HCT116 (cell line): Measurements from ENCODE around the gene HERC2. TPM values are rescaled to one million over a fixed set of nuclear protein-coding genes. Genes with fewer than 3 reads are reported as not detected.

Source experiments
- ATAC-seq: fragments of 200-7000 bp; cut with Tn5 transposase; 2 replicates; pipeline ENCODE4 v1.9.1; 2020; ENCODE audit warnings: mild to moderate bottlenecking, moderate library complexity
- BruUV-seq: library from RNA; stranded (reverse); fragments of 400-500 nt; replicated peaks from 2 replicates; lab custom pipeline; 2021; lab: Mats Ljungman, UMichigan
- CTCF ChIA-PET: fragments of 300-600 bp; sonication (Branson Sonifier 250); formaldehyde crosslinking; loops from one replicate; lab custom pipeline; 2021; ENCODE audit warnings: antibody characterized with exemption; lab: Charles Lee
- POLR2A ChIA-PET: fragments of 300-600, 350-600 bp; sonication (Branson Sonifier 250); formaldehyde crosslinking; loops from one replicate; lab custom pipeline; 2021; ENCODE audit warnings: antibody characterized with exemption; lab: Charles Lee
- RAD21 ChIA-PET, 2 experiments: fragments of 300-600 bp; sonication (Branson Sonifier 250); formaldehyde crosslinking; loops; one replicate each; lab custom pipeline; 2023; ENCODE audit warnings: low total read pairs in 2 of 2; ENCODE audit not compliant: uncharacterized antibody in 2 of 2, unreplicated experiment in 2 of 2, low non-redundant PET in 1 of 2; lab: Charles Lee
- DNase-seq: peaks from one replicate; pipeline ENCODE4 v3.0.0-alpha.2; 2010; ENCODE audit warnings: low read depth, low spot score
- H2AFZ ChIP-seq: fragments of 200-600 bp; shearing (Covaris generic), sonication (generic); 2 replicates; pipeline ENCODE4 v1.6.1; 2017; ENCODE audit warnings: low read depth, mixed run types, mixed read lengths, antibody characterized with exemption, low read length; ENCODE audit not compliant: poor library complexity, severe bottlenecking
- H3K27ac ChIP-seq: 2 replicates; pipeline ENCODE4 v1.5.1; 2012; ENCODE audit warnings: low read depth, low read length
- H3K27me3 ChIP-seq: fragments of 200-600 bp; sonication (generic); 2 replicates; pipeline ENCODE4 v1.6.1; 2016; ENCODE audit warnings: mixed run types, low read length, mixed read lengths; ENCODE audit not compliant: insufficient read depth
- H3K36me3 ChIP-seq, 2 experiments: fragments of 200-500 bp in 1 of 2; fragments of 200-600 bp in 1 of 2; sonication (Bioruptor generic) in 1 of 2; sonication (generic) in 1 of 2; 2 replicates each; pipeline versions ENCODE4 v1.5.1 to v1.6.1; 2014 to 2016; ENCODE audit warnings: low read length in 2 of 2, inconsistent platforms in 1 of 2, mixed read lengths in 1 of 2, mixed run types in 1 of 2; ENCODE audit not compliant: insufficient read depth in 2 of 2, control insufficient read depth in 1 of 2
- H3K4me1 ChIP-seq, 2 experiments: fragments of 200-600 bp in 1 of 2; sonication (generic) in 1 of 2; 2 replicates each; pipeline versions ENCODE4 v1.5.1 to v1.6.1; 2012 to 2017; ENCODE audit warnings: low read length in 2 of 2, inconsistent platforms in 1 of 2, mild to moderate bottlenecking in 1 of 2, mixed read lengths in 1 of 2, mixed run types in 1 of 2, moderate library complexity in 1 of 2; ENCODE audit not compliant: insufficient read depth in 2 of 2, control insufficient read depth in 1 of 2
- H3K4me2 ChIP-seq: fragments of 200-600 bp; sonication (generic); 2 replicates; pipeline ENCODE4 v1.6.1; 2017; ENCODE audit warnings: mixed run types, low read length, mixed read lengths
- H3K4me3 ChIP-seq, 2 experiments: fragments of 200-600 bp in 1 of 2; sonication (generic) in 1 of 2; replicated peaks in 1 of 2; 2 replicates each; pipeline ENCODE4 v1.5.1; 2011 to 2016; ENCODE audit warnings: low read length in 2 of 2, control low read depth in 1 of 2, low read depth in 1 of 2, mild to moderate bottlenecking in 1 of 2, mixed read lengths in 1 of 2, mixed run types in 1 of 2
- H3K79me2 ChIP-seq: fragments of 200-600 bp; sonication (generic); 2 replicates; pipeline ENCODE4 v1.6.1; 2017; ENCODE audit warnings: mild to moderate bottlenecking, mixed run types, low read length, moderate library complexity, mixed read lengths; ENCODE audit not compliant: insufficient read depth
- H3K9ac ChIP-seq: fragments of 200-600 bp; sonication (generic); 2 replicates; pipeline ENCODE4 v1.6.1; 2016; ENCODE audit warnings: low read length, mixed read lengths
- H3K9me2 ChIP-seq: fragments of 200-600 bp; sonication (generic), shearing (Covaris generic); 2 replicates; pipeline ENCODE4 v1.6.1; 2017; ENCODE audit warnings: mixed run types, mild to moderate bottlenecking, moderate library complexity; ENCODE audit not compliant: insufficient read depth
- H3K9me3 ChIP-seq, 2 experiments: fragments of 200-500 bp in 1 of 2; fragments of 200-600 bp in 1 of 2; sonication (Bioruptor generic) in 1 of 2; sonication (generic) in 1 of 2; 2 replicates each; pipeline ENCODE4 v1.6.1; 2014 to 2017; ENCODE audit warnings: low read length in 2 of 2, mixed read lengths in 2 of 2, inconsistent platforms in 1 of 2, low read depth in 1 of 2, mild to moderate bottlenecking in 1 of 2, mixed run types in 1 of 2, moderate library complexity in 1 of 2; ENCODE audit not compliant: control insufficient read depth in 1 of 2, insufficient read depth in 1 of 2
- H4K20me1 ChIP-seq: fragments of 200-600 bp; sonication (generic), shearing (Covaris generic); 2 replicates; pipeline ENCODE4 v1.6.1; 2017; ENCODE audit warnings: mixed run types, mild to moderate bottlenecking, moderate library complexity; ENCODE audit not compliant: insufficient read depth
- EGR1 ChIP-seq: IDR thresholded peaks from 2 replicates; pipeline ENCODE4 v1.6.1; 2012; ENCODE audit warnings: low read depth
- EZH2phosphoT487 ChIP-seq: fragments of 200-600 bp; IDR thresholded peaks from 2 replicates; pipeline ENCODE4 v1.6.1; 2018; ENCODE audit warnings: antibody characterized with exemption, borderline replicate concordance
- FOSL1 ChIP-seq: IDR thresholded peaks from 2 replicates; pipeline ENCODE4 v1.6.1; 2012; ENCODE audit warnings: low read depth
- JUND ChIP-seq: IDR thresholded peaks from 2 replicates; pipeline ENCODE4 v1.6.1; 2012
- MAX ChIP-seq: IDR thresholded peaks from 2 replicates; pipeline ENCODE4 v1.6.1; 2012
- POLR2AphosphoS5 ChIP-seq: IDR thresholded peaks from 2 replicates; pipeline ENCODE4 v1.6.1; 2011; ENCODE audit warnings: mild to moderate bottlenecking, low read depth, low read length, moderate library complexity
- REST ChIP-seq: IDR thresholded peaks from 2 replicates; pipeline ENCODE4 v1.6.1; 2012; ENCODE audit warnings: low read depth
- SP1 ChIP-seq: IDR thresholded peaks from 2 replicates; pipeline ENCODE4 v1.6.1; 2012; ENCODE audit warnings: low read depth
- SRF ChIP-seq: IDR thresholded peaks from 2 replicates; pipeline ENCODE4 v1.6.1; 2012; ENCODE audit warnings: low read depth
- intact Hi-C: fragments of 100-400 bp; cut with micrococcal nuclease; formaldehyde crosslinking; loops from 2 replicates; pipeline ENCODE4 v1.10.0; 2022
- total RNA-seq: library from RNA; stranded (reverse); gene quantifications from one replicate; pipeline ENCODE4 v1.2.1, GENCODE V29; 2021; ENCODE audit not compliant: unreplicated experiment

The HERC2 gene
- total RNA-seq, 1 experiment from 2014 or later = 55.5 TPM

- ChIA-PET RAD21 (no interaction called here), POLR2A (no interaction called here), CTCF (no interaction called here)
- Histone ChIP-seq H3K4me1 (no peaks in the 10 kb centered on the region), H4K20me1 (no peaks in the 10 kb centered on the region), H3K79me2 (no peaks in the 10 kb centered on the region), H3K9me3 (no peaks in the 10 kb centered on the region), H3K9me2 (no peaks in the 10 kb centered on the region), H3K4me2 (no peak overlapping the region), H3K36me3 (peaks cover 3 to 19% of the 10 kb centered on the region in 2 experiments; a peak in 2 of 4 replicates), H3K9ac (no peak overlapping the region), H2AFZ (no peak overlapping the region), H3K27ac (no peak overlapping the region), H3K27me3 (no peaks in the 10 kb centered on the region), H3K4me3 (no peak overlapping the region)
- no peak for DNase-seq
- no TSS peak for BruUV-seq
- intact Hi-C loops = no loop called here
- TF ChIP-seq EGR1 (no peak), JUND (no peak), REST (no peak), MAX (no peak), FOSL1 (no peak), SP1 (no peak), POLR2AphosphoS5 (no peak), EZH2phosphoT487 (no peak), SRF (no peak)
- ATAC-seq = no peak
These were observed 129.2 kb downstream of the HERC2 start for GRCh38 chr15:28192772-28193171.
